GM20000 (cell line): ENCODE data around the gene MUSK.

Experiments
- DNase-seq: peaks from one replicate; pipeline ENCODE4 v3.0.0; 2012; ENCODE audit warnings: low spot score
- CTCF ChIP-seq: IDR thresholded peaks from 2 replicates; pipeline ENCODE4 v1.5.1; 2012; ENCODE audit warnings: mild to moderate bottlenecking, control low read depth; ENCODE audit errors: extremely low read depth, missing control alignments

MUSK gene

GRCh38 chr9:110731437-110732028 is 62.9 kb downstream of the MUSK start:
- DNase-seq = no peak
- TF ChIP-seq CTCF = no peak

- no peak for DNase-seq
- no peak for TF ChIP-seq CTCF
Measured at GRCh38 chr9:110738982-110739381, 70.4 kb downstream of the MUSK start.

GRCh38 chr9:110742741-110743371 is 74.3 kb downstream of the MUSK start:
- DNase-seq = no peak

GRCh38 chr9:110744715-110745384 is 76.3 kb downstream of the MUSK start:
- TF ChIP-seq CTCF = no peak
- no peak for DNase-seq

More at GRCh38 chr9:110742741-110743371, 74.3 kb downstream of the MUSK start:
- no peak for TF ChIP-seq CTCF

GRCh38 chr9:110745676-110746075 is 77.1 kb downstream of the MUSK start:
- TF ChIP-seq CTCF = no peak
- DNase-seq = no peak

GRCh38 chr9:110746211-110746930 is 77.8 kb downstream of the MUSK start:
- no peak for DNase-seq

More at GRCh38 chr9:110746211-110746930, 77.8 kb downstream of the MUSK start:
- no peak for TF ChIP-seq CTCF
